Activated CD4-positive, alpha-beta memory T cell treated with anti-CD3 and anti-CD28 coated beads for 36 hours (primary cell): ENCODE measurements around the gene WNT11. TPM values are rescaled to one million over a fixed set of nuclear protein-coding genes. Genes with fewer than 3 reads are reported as not detected.

ENCODE experiments used
- CTCF ChIA-PET: fragments of 350-600 bp; sonication (Branson Sonifier 250); formaldehyde crosslinking; loops from one replicate; lab custom pipeline; 2021; ENCODE audit warnings: antibody characterized with exemption, inconsistent platforms; lab: Charles Lee
- POLR2A ChIA-PET: fragments of 350-600 bp; sonication (Branson Sonifier 250); formaldehyde crosslinking; loops from one replicate; lab custom pipeline; 2021; ENCODE audit warnings: antibody characterized with exemption; lab: Charles Lee
- DNase-seq: peaks from one replicate; pipeline ENCODE4 v3.0.0-alpha.2; 2020
- H3K27ac Mint-ChIP-seq: one replicate; pipeline ENCODE4 v1.8.0; 2021; ENCODE audit warnings: mixed read lengths
- H3K27me3 Mint-ChIP-seq: one replicate; pipeline ENCODE4 v1.8.0; 2021; ENCODE audit warnings: mixed read lengths
- H3K36me3 Mint-ChIP-seq: one replicate; pipeline ENCODE4 v1.8.0; 2021; ENCODE audit warnings: mixed read lengths
- H3K4me1 Mint-ChIP-seq: one replicate; pipeline ENCODE4 v1.8.0; 2021; ENCODE audit warnings: low read depth, mixed read lengths
- H3K4me3 Mint-ChIP-seq: one replicate; pipeline ENCODE4 v1.8.0; 2021; ENCODE audit warnings: mild to moderate bottlenecking, mixed read lengths
- H3K9me3 Mint-ChIP-seq: one replicate; pipeline ENCODE4 v1.8.0; 2021; ENCODE audit warnings: mixed read lengths
- intact Hi-C: fragments of 100-400 bp; cut with micrococcal nuclease; formaldehyde crosslinking; loops from one replicate; pipeline ENCODE4 v1.15.1; 2023
- total RNA-seq, 2 experiments: library from RNA; stranded (reverse); gene quantifications; one replicate each; pipeline ENCODE4 v1.2.3, GENCODE V29; 2021

WNT11 gene
- total RNA-seq, 2 experiments from 2014 or later: not detected

DNA sequence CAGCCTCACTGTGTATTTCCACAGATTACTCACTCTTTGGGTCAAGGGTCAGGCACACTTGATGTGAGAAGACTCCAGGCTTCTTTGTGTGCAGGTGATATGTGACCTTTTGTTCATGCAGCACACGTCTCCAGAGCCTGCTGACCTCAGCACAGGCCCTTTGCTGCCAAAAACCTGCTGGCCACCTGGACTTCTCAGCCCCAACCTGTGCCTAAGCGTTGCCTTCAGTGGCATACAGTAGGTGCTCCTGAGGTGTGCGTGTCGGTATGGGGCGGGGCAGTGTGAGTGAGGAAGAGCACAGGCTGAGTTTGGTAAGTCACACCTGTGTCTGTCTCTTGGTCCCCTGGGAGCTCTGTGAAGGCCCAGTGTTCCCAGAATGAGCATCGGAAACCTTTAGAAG lies 58.1 kb downstream of the WNT11 start:
- ChIA-PET POLR2A (no interaction called here), CTCF (no interaction called here)
- no peak for DNase-seq
- no peak overlapping the region for H3K27ac Mint-ChIP-seq
- H3K27me3 Mint-ChIP-seq: peaks cover 3% of the 10 kb centered on the region
- H3K4me3 Mint-ChIP-seq: no peak overlapping the region
- intact Hi-C loops: no loop called here
- H3K4me1 Mint-ChIP-seq: peaks cover 14% of the 10 kb centered on the region
- H3K9me3 Mint-ChIP-seq: no peaks in the 10 kb centered on the region
- no peaks in the 10 kb centered on the region for H3K36me3 Mint-ChIP-seq

- Mint-ChIP-seq H3K4me3 (no peak overlapping the region), H3K36me3 (peaks cover 5% of the 10 kb centered on the region), H3K9me3 (no peaks in the 10 kb centered on the region), H3K27me3 (no peaks in the 10 kb centered on the region), H3K27ac (no peak overlapping the region), H3K4me1 (peaks cover 4% of the 10 kb centered on the region)
- POLR2A ChIA-PET: no interaction called here
- intact Hi-C loops: no loop called here
- CTCF ChIA-PET: interaction anchor here (1.0 to 3.0 kb wide), 3 partner anchors 14 to 279 kb away, joined by 3 to 11 read pairs (median 3); no protein-coding TSS in a partner anchor
- no peak for DNase-seq
Measured at GRCh38 chr11:76147106-76147740, 59.1 kb downstream of the WNT11 start.

- Mint-ChIP-seq H3K36me3 (peaks cover 13% of the 10 kb centered on the region), H3K27ac (no peak overlapping the region), H3K9me3 (no peaks in the 10 kb centered on the region), H3K27me3 (no peaks in the 10 kb centered on the region), H3K4me3 (no peak overlapping the region), H3K4me1 (no peaks in the 10 kb centered on the region)
- DNase-seq: no peak
- POLR2A ChIA-PET: no interaction called here
- intact Hi-C loops: no loop called here
- CTCF ChIA-PET: interaction anchor here (1.7 kb wide), 1 partner anchor 9 kb away, joined by 13 read pairs; no protein-coding TSS in a partner anchor
Measured at GRCh38 chr11:76143274-76143673, 63.0 kb downstream of the WNT11 start.

GRCh38 chr11:76141901-76142588 lies 64.3 kb downstream of the WNT11 start:
- POLR2A ChIA-PET: no interaction called here
- H3K4me1 Mint-ChIP-seq: no peaks in the 10 kb centered on the region
- DNase-seq: no peak
- no peak overlapping the region for H3K4me3 Mint-ChIP-seq
- H3K9me3 Mint-ChIP-seq: no peaks in the 10 kb centered on the region
- peaks cover 13% of the 10 kb centered on the region for H3K36me3 Mint-ChIP-seq
- intact Hi-C loops: no loop called here
- CTCF ChIA-PET: interaction anchor here (3.8 kb wide), 1 partner anchor 10 kb away, joined by 33 read pairs; no protein-coding TSS in a partner anchor
- H3K27ac Mint-ChIP-seq: no peak overlapping the region
- H3K27me3 Mint-ChIP-seq: no peaks in the 10 kb centered on the region

DNA sequence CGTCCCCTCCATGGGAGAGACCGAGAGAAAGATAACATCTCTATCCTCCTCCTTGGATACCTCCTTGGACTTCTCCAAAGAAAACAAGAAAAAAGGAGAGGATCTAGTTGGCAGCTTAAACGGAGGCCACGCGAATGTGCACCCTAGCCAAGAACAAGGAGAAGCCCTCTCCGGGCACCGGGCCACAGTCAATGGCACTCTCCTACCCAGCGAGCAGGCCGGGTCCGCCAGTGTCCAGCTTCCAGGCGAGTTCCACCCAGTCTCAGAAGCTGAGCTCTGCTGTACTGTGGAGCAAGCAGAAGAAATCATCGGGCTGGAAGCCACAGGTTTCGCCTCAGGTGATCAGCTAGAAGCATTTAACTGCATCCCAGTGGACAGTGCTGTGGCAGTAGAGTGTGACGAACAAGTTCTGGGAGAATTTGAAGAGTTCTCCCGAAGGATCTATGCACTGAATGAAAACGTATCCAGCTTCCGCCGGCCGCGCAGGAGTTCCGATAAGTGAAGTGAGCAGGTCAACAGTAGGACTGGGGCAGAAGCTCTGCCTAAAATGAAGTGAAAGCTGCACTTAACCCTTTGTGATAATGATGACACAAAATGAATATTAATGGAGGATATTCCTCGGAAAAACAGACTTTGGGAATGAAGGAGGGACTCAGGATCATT lies 65.3 kb downstream of the WNT11 start:
- Mint-ChIP-seq H3K36me3 (peaks cover 13% of the 10 kb centered on the region), H3K9me3 (no peaks in the 10 kb centered on the region), H3K4me3 (no peak overlapping the region), H3K4me1 (no peaks in the 10 kb centered on the region), H3K27me3 (no peaks in the 10 kb centered on the region), H3K27ac (no peak overlapping the region)
- CTCF ChIA-PET: interaction anchor here (3.8 kb wide), 1 partner anchor 11 kb away, joined by 33 read pairs; no protein-coding TSS in a partner anchor
- DNase-seq: no peak
- POLR2A ChIA-PET: no interaction called here
- intact Hi-C loops: no loop called here

GRCh38 chr11:76139314-76139713 lies 67.0 kb downstream of the WNT11 start:
- peaks cover 15% of the 10 kb centered on the region for H3K36me3 Mint-ChIP-seq
- H3K4me3 Mint-ChIP-seq: no peak overlapping the region
- no peak for DNase-seq
- H3K27ac Mint-ChIP-seq: no peak overlapping the region
- H3K27me3 Mint-ChIP-seq: no peaks in the 10 kb centered on the region
- POLR2A ChIA-PET: no interaction called here
- H3K4me1 Mint-ChIP-seq: no peaks in the 10 kb centered on the region
- no peaks in the 10 kb centered on the region for H3K9me3 Mint-ChIP-seq
- intact Hi-C loops: no loop called here
- CTCF ChIA-PET: interaction anchor here (3.8 kb wide), 1 partner anchor 13 kb away, joined by 33 read pairs; no protein-coding TSS in a partner anchor

Other genes starting within 250 kb of the WNT11 start
- 10 to 100 TPM; 46.2 to 49.2 TPM for gene THAP12, start 174.6 kb upstream of the WNT11 start, total RNA-seq
- 1 to 10 TPM; 2.3 to 3.3 TPM for gene GVQW3, start 174.8 kb upstream of the WNT11 start, total RNA-seq
- 10 to 100 TPM; 23.5 to 25.4 TPM for gene EMSY, start 238.5 kb upstream of the WNT11 start, total RNA-seq